ENCODE results near the gene RAB12. TPM values are rescaled to one million over a fixed set of nuclear protein-coding genes. Genes with fewer than 3 reads are reported as not detected.

Gene RAB12
- total RNA-seq, 1 donor from 2014 or later: 25.2 TPM

GRCh38 chr18:8627540-8627939 lies 18.3 kb downstream of the RAB12 start:
- no peaks in the 10 kb centered on the region for H3K9me3 Mint-ChIP-seq
- H3K4me1 Mint-ChIP-seq (ENCODE audit: unreplicated experiment): peaks cover 24% of the 10 kb centered on the region
- no peak for DNase-seq (ENCODE audit: extremely low spot score, unreplicated experiment)
- H3K27me3 Mint-ChIP-seq: no peaks in the 10 kb centered on the region
- no peak overlapping the region for H3K4me3 Mint-ChIP-seq
- no peak for TF ChIP-seq CTCF (conservative IDR thresholded peaks at IDR 0.05)
- H3K27ac Mint-ChIP-seq: peak overlapping the region; percentile 88
- H3K36me3 Mint-ChIP-seq: peaks cover 27% of the 10 kb centered on the region

- DNase-seq (ENCODE audit: extremely low spot score, unreplicated experiment): no peak
- Mint-ChIP-seq H3K4me3 (no peak overlapping the region), H3K27ac (no peak overlapping the region), H3K36me3 (peaks cover 36% of the 10 kb centered on the region), H3K27me3 (no peaks in the 10 kb centered on the region), H3K4me1 (ENCODE audit: unreplicated experiment) (peaks cover 15% of the 10 kb centered on the region), H3K9me3 (no peaks in the 10 kb centered on the region)
- TF ChIP-seq CTCF (conservative IDR thresholded peaks at IDR 0.05): no peak
Measured at GRCh38 chr18:8629602-8630001, 20.4 kb downstream of the RAB12 start.

GRCh38 chr18:8630546-8630945 lies 21.3 kb downstream of the RAB12 start:
- no peak for DNase-seq (ENCODE audit: extremely low spot score, unreplicated experiment)
- Mint-ChIP-seq H3K27me3 (no peaks in the 10 kb centered on the region), H3K36me3 (peaks cover 42% of the 10 kb centered on the region), H3K4me1 (ENCODE audit: unreplicated experiment) (peaks cover 15% of the 10 kb centered on the region), H3K27ac (peak overlapping the region; percentile 59), H3K4me3 (no peak overlapping the region), H3K9me3 (no peaks in the 10 kb centered on the region)
- TF ChIP-seq CTCF (conservative IDR thresholded peaks at IDR 0.05): no peak

- peaks cover 15% of the 10 kb centered on the region for H3K4me1 Mint-ChIP-seq (ENCODE audit: unreplicated experiment)
- H3K4me3 Mint-ChIP-seq: no peak overlapping the region
- no peak for TF ChIP-seq CTCF (conservative IDR thresholded peaks at IDR 0.05)
- peaks cover 44% of the 10 kb centered on the region for H3K36me3 Mint-ChIP-seq
- no peaks in the 10 kb centered on the region for H3K27me3 Mint-ChIP-seq
- no peak for DNase-seq (ENCODE audit: extremely low spot score, unreplicated experiment)
- no peak overlapping the region for H3K27ac Mint-ChIP-seq
- no peaks in the 10 kb centered on the region for H3K9me3 Mint-ChIP-seq
Measured at GRCh38 chr18:8631265-8631664, 22.0 kb downstream of the RAB12 start.

GRCh38 chr18:8632386-8632785 lies 23.1 kb downstream of the RAB12 start:
- peaks cover 15% of the 10 kb centered on the region for H3K4me1 Mint-ChIP-seq (ENCODE audit: unreplicated experiment)
- no peaks in the 10 kb centered on the region for H3K9me3 Mint-ChIP-seq
- no peak overlapping the region for H3K4me3 Mint-ChIP-seq
- TF ChIP-seq CTCF (conservative IDR thresholded peaks at IDR 0.05): no peak
- no peaks in the 10 kb centered on the region for H3K27me3 Mint-ChIP-seq
- no peak for DNase-seq (ENCODE audit: extremely low spot score, unreplicated experiment)
- no peak overlapping the region for H3K27ac Mint-ChIP-seq
- H3K36me3 Mint-ChIP-seq: peaks cover 33% of the 10 kb centered on the region

DNA sequence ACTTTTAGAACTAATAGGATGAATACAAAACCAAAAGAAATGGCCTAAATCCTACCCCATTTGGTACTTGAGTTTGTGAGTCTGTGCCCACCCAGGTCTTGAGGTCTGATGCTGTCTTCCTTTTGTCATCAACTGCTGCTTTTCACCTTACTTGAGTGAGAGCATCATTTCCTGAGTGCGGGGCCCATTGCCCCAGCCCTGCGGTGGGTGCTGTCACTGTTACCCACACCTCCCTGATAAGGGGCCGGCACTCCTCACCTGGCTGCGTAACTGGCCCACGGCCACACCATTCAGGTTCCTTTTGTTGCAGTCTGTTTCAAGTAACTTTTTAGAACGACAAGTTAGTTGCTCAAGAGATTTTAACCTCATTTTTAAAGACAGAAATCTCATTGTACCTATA lies 25.3 kb downstream of the RAB12 start:
- DNase-seq (ENCODE audit: extremely low spot score, unreplicated experiment): no peak
- Mint-ChIP-seq H3K27ac (no peak overlapping the region), H3K4me1 (ENCODE audit: unreplicated experiment) (peaks cover 9% of the 10 kb centered on the region), H3K27me3 (no peaks in the 10 kb centered on the region), H3K36me3 (peaks cover 39% of the 10 kb centered on the region), H3K4me3 (no peak overlapping the region), H3K9me3 (no peaks in the 10 kb centered on the region)
- no peak for TF ChIP-seq CTCF (conservative IDR thresholded peaks at IDR 0.05)

Data from type B pancreatic cell (in vitro differentiated cells).